Neural cell (in vitro differentiated cells): ENCODE measurements around the gene SLC24A3. TPM values are rescaled to one million over a fixed set of nuclear protein-coding genes. Genes with fewer than 3 reads are reported as not detected.

Experiments used
- H2AFZ ChIP-seq: fragments of 200-600, 300-800 bp; sonication (generic), shearing (Covaris generic); 2 replicates; pipeline ENCODE4 v1.6.0; 2014; ENCODE audit warnings: low read depth, mild to moderate bottlenecking, antibody characterized with exemption, low read length, moderate library complexity
- H3F3A ChIP-seq: fragments of 200-600 bp; shearing (Covaris generic); 2 replicates; pipeline ENCODE4 v1.6.1; 2016; ENCODE audit warnings: mild to moderate bottlenecking, moderate library complexity, mixed read lengths, antibody characterized with exemption, low read length; ENCODE audit not compliant: insufficient read depth, poor library complexity, severe bottlenecking
- H3K27ac ChIP-seq: fragments of 200-600, 300-800 bp; sonication (generic), shearing (Covaris generic); 2 replicates; pipeline ENCODE4 v1.5.1; 2014; ENCODE audit warnings: mild to moderate bottlenecking, low read length, moderate library complexity
- H3K27me3 ChIP-seq: fragments of 300-800, 200-600 bp; sonication (generic), shearing (Covaris generic); 2 replicates; pipeline ENCODE4 v1.6.0; 2014; ENCODE audit warnings: mild to moderate bottlenecking, low read depth, low read length, moderate library complexity; ENCODE audit not compliant: insufficient read depth
- H3K36me3 ChIP-seq: fragments of 300-800, 200-600 bp; sonication (generic), shearing (Covaris generic); 2 replicates; pipeline ENCODE4 v1.5.1; 2014; ENCODE audit warnings: mild to moderate bottlenecking, antibody characterized with exemption, low read length, moderate library complexity; ENCODE audit not compliant: insufficient read depth
- H3K4me2 ChIP-seq: fragments of 300-800, 200-600 bp; sonication (generic), shearing (Covaris generic); 2 replicates; pipeline ENCODE4 v1.6.0; 2014; ENCODE audit warnings: mild to moderate bottlenecking, low read length
- H3K4me3 ChIP-seq: fragments of 300-800, 200-600 bp; sonication (generic), shearing (Covaris generic); 2 replicates; pipeline ENCODE4 v1.5.1; 2014; ENCODE audit warnings: mild to moderate bottlenecking, low read length, moderate library complexity
- H3K79me2 ChIP-seq: fragments of 200-600 bp; shearing (Covaris generic); replicated peaks from 2 replicates; pipeline ENCODE4 v1.6.0; 2014; ENCODE audit warnings: mild to moderate bottlenecking, low read length, moderate library complexity; ENCODE audit not compliant: insufficient read depth
- H3K9ac ChIP-seq: fragments of 300-800, 200-600 bp; sonication (generic), shearing (Covaris generic); 2 replicates; pipeline ENCODE4 v1.6.1; 2016; ENCODE audit warnings: mild to moderate bottlenecking, low read length, mixed read lengths
- H3K9me2 ChIP-seq: fragments of 200-600 bp; shearing (Covaris generic); 2 replicates; pipeline ENCODE4 v1.6.1; 2016; ENCODE audit warnings: mild to moderate bottlenecking, low read length, mixed read lengths; ENCODE audit not compliant: insufficient read depth
- H3K9me3 ChIP-seq: fragments of 200-600, 300-800 bp; sonication (generic), shearing (Covaris generic); 2 replicates; pipeline ENCODE4 v1.6.1; 2016; ENCODE audit warnings: mild to moderate bottlenecking, mixed run types, low read length, moderate library complexity, mixed read lengths
- H4K20me1 ChIP-seq: fragments of 200-600 bp; shearing (Covaris generic); 2 replicates; pipeline ENCODE4 v1.6.1; 2016; ENCODE audit warnings: mild to moderate bottlenecking, mixed run types; ENCODE audit not compliant: insufficient read depth
- EP300 ChIP-seq: fragments of 450-650 bp; conservative IDR thresholded peaks from 2 replicates; pipeline ENCODE4 v1.6.1; 2014; ENCODE audit warnings: antibody characterized with exemption, mild to moderate bottlenecking, moderate library complexity; ENCODE audit not compliant: poor library complexity, severe bottlenecking
- EZH2 ChIP-seq: fragments of 200-600, 300-800 bp; shearing (Covaris generic), sonication (generic); IDR thresholded peaks from 2 replicates; pipeline ENCODE4 v1.6.1; 2014; ENCODE audit warnings: antibody characterized with exemption, low read length, borderline replicate concordance, mild to moderate bottlenecking; ENCODE audit not compliant: insufficient read depth, poor library complexity, severe bottlenecking
- MXI1 ChIP-seq: fragments of 450-650 bp; conservative IDR thresholded peaks from 2 replicates; pipeline ENCODE4 v1.6.1; 2014; ENCODE audit warnings: antibody characterized with exemption, mild to moderate bottlenecking; ENCODE audit not compliant: poor library complexity, severe bottlenecking
- POLR2AphosphoS5 ChIP-seq: IDR thresholded peaks from 2 replicates; pipeline ENCODE4 v1.6.1; 2012
- RAD21 ChIP-seq: fragments of 450-650 bp; conservative IDR thresholded peaks from 2 replicates; pipeline ENCODE4 v1.6.1; 2014; ENCODE audit warnings: antibody characterized with exemption, mild to moderate bottlenecking, moderate library complexity
- REST ChIP-seq: IDR thresholded peaks from 2 replicates; pipeline ENCODE4 v1.6.1; 2012; ENCODE audit warnings: borderline replicate concordance
- SMC3 ChIP-seq: fragments of 450-650 bp; conservative IDR thresholded peaks from 2 replicates; pipeline ENCODE4 v1.6.1; 2014; ENCODE audit warnings: antibody characterized with exemption, mild to moderate bottlenecking, moderate library complexity; ENCODE audit not compliant: poor library complexity
- TAF1 ChIP-seq: IDR thresholded peaks from 2 replicates; pipeline ENCODE4 v1.6.1; 2012; ENCODE audit warnings: low read depth
- polyA plus RNA-seq: library from polyadenylated mRNA; depleted of rRNA; stranded (reverse); fragments of >200 nt; gene quantifications from 2 replicates; pipeline ENCODE4 v1.2.3, GENCODE V29; 2014
- TF ChIP-seq, protein P1 (sequence below): fragments of 450-650 bp; IDR thresholded peaks from 2 replicates; pipeline ENCODE4 v1.5.1; 2014; ENCODE audit warnings: antibody characterized with exemption, mild to moderate bottlenecking, moderate library complexity; ENCODE audit not compliant: poor library complexity, severe bottlenecking

The SLC24A3 gene
- polyA plus RNA-seq, 1 donor from 2014 or later, result 6.5 TPM

GRCh38 chr20:19473216-19473921 is 260.9 kb downstream of the SLC24A3 start:
- TF ChIP-seq SMC3 (no peak), RAD21 (no peak), TAF1 (no peak), REST (no peak), POLR2AphosphoS5 (no peak), MXI1 (no peak), EZH2 (no peak), EP300 (no peak)
- TF ChIP-seq, protein P1, sequence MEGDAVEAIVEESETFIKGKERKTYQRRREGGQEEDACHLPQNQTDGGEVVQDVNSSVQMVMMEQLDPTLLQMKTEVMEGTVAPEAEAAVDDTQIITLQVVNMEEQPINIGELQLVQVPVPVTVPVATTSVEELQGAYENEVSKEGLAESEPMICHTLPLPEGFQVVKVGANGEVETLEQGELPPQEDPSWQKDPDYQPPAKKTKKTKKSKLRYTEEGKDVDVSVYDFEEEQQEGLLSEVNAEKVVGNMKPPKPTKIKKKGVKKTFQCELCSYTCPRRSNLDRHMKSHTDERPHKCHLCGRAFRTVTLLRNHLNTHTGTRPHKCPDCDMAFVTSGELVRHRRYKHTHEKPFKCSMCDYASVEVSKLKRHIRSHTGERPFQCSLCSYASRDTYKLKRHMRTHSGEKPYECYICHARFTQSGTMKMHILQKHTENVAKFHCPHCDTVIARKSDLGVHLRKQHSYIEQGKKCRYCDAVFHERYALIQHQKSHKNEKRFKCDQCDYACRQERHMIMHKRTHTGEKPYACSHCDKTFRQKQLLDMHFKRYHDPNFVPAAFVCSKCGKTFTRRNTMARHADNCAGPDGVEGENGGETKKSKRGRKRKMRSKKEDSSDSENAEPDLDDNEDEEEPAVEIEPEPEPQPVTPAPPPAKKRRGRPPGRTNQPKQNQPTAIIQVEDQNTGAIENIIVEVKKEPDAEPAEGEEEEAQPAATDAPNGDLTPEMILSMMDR, result no peak
- H3K79me2 ChIP-seq, result no peaks in the 10 kb centered on the region
- H3F3A ChIP-seq, result no peaks in the 10 kb centered on the region

GRCh38 chr20:19473922-19474286 is 261.5 kb downstream of the SLC24A3 start:
- Histone ChIP-seq H3K27me3 (no peaks in the 10 kb centered on the region), H3K9me3 (no peaks in the 10 kb centered on the region), H3K9me2 (no peaks in the 10 kb centered on the region), H3K36me3 (no peaks in the 10 kb centered on the region), H3F3A (no peaks in the 10 kb centered on the region), H4K20me1 (no peaks in the 10 kb centered on the region), H3K9ac (no peak overlapping the region), H3K4me3 (no peak overlapping the region), H3K4me2 (no peak overlapping the region), H3K79me2 (no peaks in the 10 kb centered on the region), H3K27ac (peak overlapping the region; percentile 13), H2AFZ (no peak overlapping the region)
- TF ChIP-seq RAD21 (no peak), SMC3 (no peak), EP300 (peak; percentile 88), MXI1 (no peak), EZH2 (no peak), POLR2AphosphoS5 (peak; percentile 88), TAF1 (no peak), REST (peak; percentile 60)
- TF ChIP-seq, protein P1, result no peak

More at GRCh38 chr20:19473216-19473921, 260.9 kb downstream of the SLC24A3 start:
- Histone ChIP-seq H3K36me3 (no peaks in the 10 kb centered on the region), H3K4me3 (no peak overlapping the region), H3K27me3 (no peaks in the 10 kb centered on the region), H3K9ac (no peak overlapping the region), H3K4me2 (no peak overlapping the region), H4K20me1 (no peaks in the 10 kb centered on the region), H3K27ac (no peak overlapping the region), H3K9me3 (no peaks in the 10 kb centered on the region), H3K9me2 (no peaks in the 10 kb centered on the region), H2AFZ (no peak overlapping the region)
